ENCODE data around the gene ENAM. TPM values are rescaled to one million over a fixed set of nuclear protein-coding genes. Genes with fewer than 3 reads are reported as not detected.

The ENAM gene
- total RNA-seq, 1 experiment from 2014 or later: not detected

DNA sequence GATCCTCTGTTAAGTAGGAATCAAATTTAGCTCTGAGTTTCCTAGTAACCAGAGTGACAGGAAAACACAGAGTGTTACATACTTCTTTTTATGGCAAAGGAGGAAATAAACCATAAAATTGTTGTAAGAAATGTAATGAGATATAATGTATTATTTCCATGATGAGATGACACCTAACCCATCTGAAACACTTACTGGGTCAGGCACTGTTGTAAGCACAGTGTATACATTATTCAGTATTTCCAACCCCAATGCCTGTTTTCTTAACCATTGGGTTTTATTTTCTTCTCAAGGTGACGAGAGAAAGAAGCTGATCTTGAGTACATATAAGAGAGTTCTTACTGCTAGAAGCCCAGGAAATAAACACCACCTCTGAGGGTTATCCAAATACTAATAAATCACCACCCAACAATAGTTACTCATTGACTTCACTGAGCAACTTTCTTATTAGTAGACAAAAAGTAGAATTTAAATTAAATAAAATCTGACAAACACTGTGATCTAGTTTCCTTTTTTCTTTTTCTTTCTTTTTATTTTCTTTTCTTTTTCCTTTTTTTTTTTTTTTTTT is 4.2 kb upstream of the ENAM start:
- CTCF ChIA-PET: no interaction called here
- POLR2A ChIA-PET: no interaction called here
- intact Hi-C loops (cut with micrococcal nuclease): no loop called here
- no TSS peak for BruUV-seq (replicated peaks)
- no peaks in the 10 kb centered on the region for H3K36me3 Mint-ChIP-seq (ENCODE audit: insufficient read depth, unreplicated experiment)
- H3K4me1 Mint-ChIP-seq (ENCODE audit: insufficient read depth, unreplicated experiment): no peaks in the 10 kb centered on the region
- H3K9me3 Mint-ChIP-seq (ENCODE audit: unreplicated experiment): no peaks in the 10 kb centered on the region
- DNase-seq (ENCODE audit: unreplicated experiment): no peak
- no peaks in the 10 kb centered on the region for H3K27me3 Mint-ChIP-seq (ENCODE audit: insufficient read depth, unreplicated experiment)
- H3K27ac Mint-ChIP-seq (ENCODE audit: low read depth, unreplicated experiment): no peak overlapping the region
- H3K4me3 Mint-ChIP-seq (ENCODE audit: unreplicated experiment): no peak overlapping the region
- TF ChIP-seq, protein P1, sequence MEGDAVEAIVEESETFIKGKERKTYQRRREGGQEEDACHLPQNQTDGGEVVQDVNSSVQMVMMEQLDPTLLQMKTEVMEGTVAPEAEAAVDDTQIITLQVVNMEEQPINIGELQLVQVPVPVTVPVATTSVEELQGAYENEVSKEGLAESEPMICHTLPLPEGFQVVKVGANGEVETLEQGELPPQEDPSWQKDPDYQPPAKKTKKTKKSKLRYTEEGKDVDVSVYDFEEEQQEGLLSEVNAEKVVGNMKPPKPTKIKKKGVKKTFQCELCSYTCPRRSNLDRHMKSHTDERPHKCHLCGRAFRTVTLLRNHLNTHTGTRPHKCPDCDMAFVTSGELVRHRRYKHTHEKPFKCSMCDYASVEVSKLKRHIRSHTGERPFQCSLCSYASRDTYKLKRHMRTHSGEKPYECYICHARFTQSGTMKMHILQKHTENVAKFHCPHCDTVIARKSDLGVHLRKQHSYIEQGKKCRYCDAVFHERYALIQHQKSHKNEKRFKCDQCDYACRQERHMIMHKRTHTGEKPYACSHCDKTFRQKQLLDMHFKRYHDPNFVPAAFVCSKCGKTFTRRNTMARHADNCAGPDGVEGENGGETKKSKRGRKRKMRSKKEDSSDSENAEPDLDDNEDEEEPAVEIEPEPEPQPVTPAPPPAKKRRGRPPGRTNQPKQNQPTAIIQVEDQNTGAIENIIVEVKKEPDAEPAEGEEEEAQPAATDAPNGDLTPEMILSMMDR (IDR thresholded peaks at IDR 0.05; ENCODE audit: unreplicated experiment): no peak

DNA sequence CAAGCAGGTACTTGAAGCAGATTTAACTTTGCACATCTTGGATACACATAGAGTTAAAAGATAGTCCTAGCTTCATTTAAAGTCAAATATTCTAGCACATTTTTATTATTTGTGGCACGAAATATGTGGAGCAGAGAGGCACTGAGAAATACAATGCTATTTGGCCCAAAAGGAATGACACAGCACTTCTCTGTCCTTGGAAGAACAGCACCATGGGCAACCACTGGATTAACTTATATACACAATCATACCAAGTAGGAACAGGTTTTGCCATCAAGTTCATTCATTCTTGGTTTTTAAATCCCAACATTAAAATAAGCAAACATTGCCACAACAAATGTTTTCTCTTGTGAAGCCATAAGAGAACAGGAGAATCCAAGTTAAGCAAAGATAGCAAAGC is 924 bp upstream of the ENAM start:
- H3K4me3 Mint-ChIP-seq (ENCODE audit: unreplicated experiment): no peak overlapping the region
- no TSS peak for BruUV-seq (replicated peaks)
- POLR2A ChIA-PET: no interaction called here
- TF ChIP-seq, protein P1 (IDR thresholded peaks at IDR 0.05; ENCODE audit: unreplicated experiment): no peak
- no peaks in the 10 kb centered on the region for H3K27me3 Mint-ChIP-seq (ENCODE audit: insufficient read depth, unreplicated experiment)
- H3K4me1 Mint-ChIP-seq (ENCODE audit: insufficient read depth, unreplicated experiment): no peaks in the 10 kb centered on the region
- no peaks in the 10 kb centered on the region for H3K36me3 Mint-ChIP-seq (ENCODE audit: insufficient read depth, unreplicated experiment)
- H3K27ac Mint-ChIP-seq (ENCODE audit: low read depth, unreplicated experiment): no peak overlapping the region
- CTCF ChIA-PET: interaction anchor here (0.6 to 1.0 kb wide), 3 partner anchors 14 to 108 kb away, joined by 3 read pairs; no protein-coding TSS in a partner anchor
- intact Hi-C loops (cut with micrococcal nuclease): no loop called here
- no peaks in the 10 kb centered on the region for H3K9me3 Mint-ChIP-seq (ENCODE audit: unreplicated experiment)
- no peak for DNase-seq (ENCODE audit: unreplicated experiment)

DNA sequence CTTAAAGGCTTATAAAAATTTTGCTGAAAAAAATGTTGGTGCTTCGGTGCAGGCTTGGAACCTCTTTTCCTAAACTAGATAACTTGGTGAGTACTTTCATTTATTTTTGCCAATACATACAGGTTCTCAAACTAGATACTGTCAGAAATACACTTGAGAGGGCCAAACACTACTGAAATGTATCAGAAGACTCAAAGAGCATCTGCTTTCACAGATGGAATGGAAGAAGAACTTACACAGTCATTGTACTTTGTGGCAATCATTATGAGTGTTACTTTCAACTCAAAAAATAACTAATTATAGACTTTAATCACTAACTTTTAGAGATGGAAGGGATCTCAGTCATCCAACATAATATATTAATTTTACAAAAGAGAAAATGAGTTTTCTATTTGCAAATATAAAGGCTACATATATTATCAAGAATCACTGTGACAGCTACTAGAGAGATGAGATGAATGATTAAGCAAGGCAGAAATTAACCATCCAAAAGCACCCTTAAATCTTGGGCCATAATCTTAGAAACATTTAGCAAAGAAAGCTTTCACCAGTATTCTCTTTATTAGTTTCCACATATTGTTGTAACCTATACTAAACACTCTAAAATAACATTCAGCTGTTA is 1.0 kb downstream of the ENAM start:
- BruUV-seq (replicated peaks): no TSS peak
- intact Hi-C loops (cut with micrococcal nuclease): no loop called here
- TF ChIP-seq, protein P1 (IDR thresholded peaks at IDR 0.05; ENCODE audit: unreplicated experiment): no peak
- no peaks in the 10 kb centered on the region for H3K9me3 Mint-ChIP-seq (ENCODE audit: unreplicated experiment)
- no peak for DNase-seq (ENCODE audit: unreplicated experiment)
- POLR2A ChIA-PET: no interaction called here
- CTCF ChIA-PET: interaction anchor here (0.6 to 1.8 kb wide), 2 partner anchors 22 to 30 kb away, joined by 3 to 7 read pairs; no protein-coding TSS in a partner anchor
- no peaks in the 10 kb centered on the region for H3K36me3 Mint-ChIP-seq (ENCODE audit: insufficient read depth, unreplicated experiment)
- no peaks in the 10 kb centered on the region for H3K4me1 Mint-ChIP-seq (ENCODE audit: insufficient read depth, unreplicated experiment)
- no peaks in the 10 kb centered on the region for H3K27me3 Mint-ChIP-seq (ENCODE audit: insufficient read depth, unreplicated experiment)
- no peak overlapping the region for H3K4me3 Mint-ChIP-seq (ENCODE audit: unreplicated experiment)
- H3K27ac Mint-ChIP-seq (ENCODE audit: low read depth, unreplicated experiment): no peak overlapping the region

DNA sequence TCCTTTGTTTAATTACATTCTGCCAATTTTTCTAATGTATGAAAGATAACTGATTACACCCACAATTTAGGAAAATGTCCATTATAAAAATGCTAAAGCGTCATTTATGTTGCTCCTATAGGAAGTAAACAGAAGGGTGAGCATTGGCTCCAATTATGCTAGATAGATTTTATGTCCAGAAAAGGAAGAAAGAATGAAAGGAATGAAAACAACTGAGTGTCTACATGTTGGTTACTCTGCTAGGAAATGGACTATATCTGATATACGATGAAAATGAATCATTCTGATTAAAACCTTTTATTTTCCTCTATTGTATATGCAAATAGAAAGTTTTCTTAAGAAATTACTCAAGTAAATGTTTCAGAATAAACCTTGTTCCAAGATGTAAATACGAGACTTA is 1.6 kb downstream of the ENAM start:
- Mint-ChIP-seq H3K9me3 (ENCODE audit: unreplicated experiment) (no peaks in the 10 kb centered on the region), H3K4me3 (ENCODE audit: unreplicated experiment) (no peak overlapping the region), H3K4me1 (ENCODE audit: insufficient read depth, unreplicated experiment) (no peaks in the 10 kb centered on the region), H3K27ac (ENCODE audit: low read depth, unreplicated experiment) (no peak overlapping the region), H3K36me3 (ENCODE audit: insufficient read depth, unreplicated experiment) (no peaks in the 10 kb centered on the region), H3K27me3 (ENCODE audit: insufficient read depth, unreplicated experiment) (no peaks in the 10 kb centered on the region)
- BruUV-seq (replicated peaks): no TSS peak
- TF ChIP-seq, protein P1 (IDR thresholded peaks at IDR 0.05; ENCODE audit: unreplicated experiment): no peak
- no peak for DNase-seq (ENCODE audit: unreplicated experiment)
- ChIA-PET CTCF (interaction anchor here (0.6 to 1.8 kb wide), 2 partner anchors 22 to 30 kb away, joined by 3 to 7 read pairs; no protein-coding TSS in a partner anchor), POLR2A (no interaction called here)
- intact Hi-C loops (cut with micrococcal nuclease): no loop called here

Data from MCF 10A (cell line).